Chondrocyte (in vitro differentiated cells): ENCODE data around the gene SLCO1A2. TPM values are rescaled to one million over a fixed set of nuclear protein-coding genes. Genes with fewer than 3 reads are reported as not detected.

Experiments
- DNase-seq: peaks from one replicate; pipeline ENCODE4 v3.0.0; 2021; ENCODE audit warnings: mixed read lengths, low spot score
- H3K27ac Mint-ChIP-seq: one replicate; pipeline ENCODE4 v1.8.0; 2021; ENCODE audit warnings: mild to moderate bottlenecking, moderate library complexity, mixed read lengths; ENCODE audit not compliant: unreplicated experiment
- H3K27me3 Mint-ChIP-seq: 2 replicates; pipeline ENCODE4 v1.8.0; 2021; ENCODE audit warnings: low read depth, mixed read lengths
- H3K36me3 Mint-ChIP-seq: 2 replicates; pipeline ENCODE4 v1.8.0; 2021; ENCODE audit warnings: low read depth, mixed read lengths
- H3K4me1 Mint-ChIP-seq: 2 replicates; pipeline ENCODE4 v1.8.0; 2021; ENCODE audit warnings: low read depth, mild to moderate bottlenecking, mixed read lengths
- H3K4me3 Mint-ChIP-seq: one replicate; pipeline ENCODE4 v1.8.0; 2021; ENCODE audit warnings: mild to moderate bottlenecking, moderate library complexity, mixed read lengths; ENCODE audit not compliant: unreplicated experiment
- H3K9me3 Mint-ChIP-seq: 2 replicates; pipeline ENCODE4 v1.8.0; 2021; ENCODE audit warnings: low read depth, mixed read lengths
- CTCF ChIP-seq: fragments of 200-600 bp; sonication (generic); IDR thresholded peaks from 2 replicates; pipeline ENCODE4 v1.5.0; 2021; ENCODE audit warnings: antibody characterized with exemption, mild to moderate bottlenecking, moderate library complexity
- total RNA-seq: library from RNA; stranded (reverse); gene quantifications from 3 replicates; pipeline ENCODE4 v1.2.1, GENCODE V29; 2021

The SLCO1A2 gene
- total RNA-seq, 1 donor from 2014 or later: 0.20 TPM

DNA sequence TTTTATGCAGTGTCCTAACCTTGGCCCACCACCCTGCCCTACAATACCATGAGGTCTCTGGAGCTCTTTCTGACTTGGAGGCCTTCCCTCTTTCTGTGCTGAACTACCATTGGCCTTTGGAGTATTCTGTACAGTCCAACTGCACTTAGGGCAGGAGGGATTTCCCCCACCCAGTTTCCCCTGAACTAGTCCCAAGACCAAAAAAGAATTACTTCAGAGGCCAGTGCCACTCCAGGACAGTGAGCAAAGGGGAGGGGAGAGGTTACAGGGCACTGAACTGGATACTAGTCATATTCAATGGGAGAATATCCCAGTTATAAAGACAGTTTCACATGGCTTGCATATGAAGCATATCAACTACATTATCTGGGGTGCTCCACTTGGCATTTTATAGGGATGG, 6.1 kb downstream of the SLCO1A2 start:
- Mint-ChIP-seq H3K9me3 (peaks cover 42% of the 10 kb centered on the region), H3K4me3 (no peak overlapping the region), H3K36me3 (peaks cover 7% of the 10 kb centered on the region), H3K4me1 (no peaks in the 10 kb centered on the region), H3K27me3 (no peaks in the 10 kb centered on the region), H3K27ac (no peak overlapping the region)
- DNase-seq: no peak
- TF ChIP-seq CTCF: no peak

DNA sequence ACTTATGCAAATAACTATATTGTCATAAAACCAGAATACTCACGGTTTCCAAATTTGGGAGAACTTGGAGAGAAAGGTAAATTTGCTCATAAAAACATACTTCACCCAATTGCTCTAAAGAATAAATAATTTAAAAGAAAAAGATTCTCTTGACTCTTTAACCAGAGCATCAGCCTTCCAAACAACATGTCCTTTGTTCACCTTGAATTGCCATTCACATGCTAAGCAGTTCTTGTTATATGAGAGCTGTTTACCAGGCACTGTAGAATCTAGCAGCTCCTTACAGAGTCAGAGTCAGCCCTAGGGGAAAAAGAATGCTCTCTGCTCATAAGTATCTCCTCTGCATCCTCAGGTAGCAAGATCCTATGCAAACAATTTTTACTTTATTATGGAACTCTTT, 10.2 kb downstream of the SLCO1A2 start:
- no peak for TF ChIP-seq CTCF
- no peak for DNase-seq
- Mint-ChIP-seq H3K36me3 (peaks cover 7% of the 10 kb centered on the region), H3K4me3 (no peak overlapping the region), H3K27me3 (no peaks in the 10 kb centered on the region), H3K4me1 (no peaks in the 10 kb centered on the region), H3K9me3 (peaks cover 25% of the 10 kb centered on the region), H3K27ac (no peak overlapping the region)

GRCh38 chr12:21323736-21324135, 11.0 kb downstream of the SLCO1A2 start:
- Mint-ChIP-seq H3K36me3 (peaks cover 7% of the 10 kb centered on the region), H3K4me3 (no peak overlapping the region), H3K9me3 (peaks cover 20% of the 10 kb centered on the region), H3K27ac (no peak overlapping the region), H3K27me3 (no peaks in the 10 kb centered on the region), H3K4me1 (no peaks in the 10 kb centered on the region)
- TF ChIP-seq CTCF: no peak
- no peak for DNase-seq

GRCh38 chr12:21308785-21309184, 25.9 kb downstream of the SLCO1A2 start:
- TF ChIP-seq CTCF: peak; percentile 37
- Mint-ChIP-seq H3K4me3 (no peak overlapping the region), H3K9me3 (no peaks in the 10 kb centered on the region), H3K4me1 (peaks cover 8% of the 10 kb centered on the region), H3K36me3 (no peaks in the 10 kb centered on the region), H3K27me3 (no peaks in the 10 kb centered on the region), H3K27ac (no peak overlapping the region)
- DNase-seq: no peak

DNA sequence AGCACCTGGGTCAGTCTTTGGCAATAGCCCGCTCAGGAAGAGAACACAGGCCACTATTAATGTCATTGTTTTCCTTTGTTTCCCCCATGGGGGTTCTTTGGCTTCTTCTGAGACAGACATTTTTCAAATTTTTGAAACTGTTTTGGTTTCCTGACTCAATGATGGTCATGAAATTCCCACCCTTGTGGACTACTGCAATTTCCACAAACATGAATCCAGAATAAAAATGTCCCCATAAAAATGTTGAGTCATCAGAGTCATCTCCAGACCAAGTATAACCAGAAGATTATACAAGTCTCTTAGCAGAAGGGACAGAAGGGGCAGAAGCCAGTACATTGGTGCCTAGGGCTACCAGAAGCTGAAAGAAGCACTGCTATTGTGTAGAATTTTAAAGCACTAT, 29.1 kb downstream of the SLCO1A2 start:
- H3K9me3 Mint-ChIP-seq: peaks cover 4% of the 10 kb centered on the region
- H3K4me1 Mint-ChIP-seq: peaks cover 15% of the 10 kb centered on the region
- TF ChIP-seq CTCF: no peak
- no peaks in the 10 kb centered on the region for H3K36me3 Mint-ChIP-seq
- H3K27ac Mint-ChIP-seq: no peak overlapping the region
- no peak for DNase-seq
- no peaks in the 10 kb centered on the region for H3K27me3 Mint-ChIP-seq
- no peak overlapping the region for H3K4me3 Mint-ChIP-seq
